Activated CD4-positive, alpha-beta T cell treated with anti-CD3 and anti-CD28 coated beads, Interleukin-2, amount 50 U/mL, for 1 hour (primary cell): Measurements from ENCODE around the gene DOK1.
"Not testable (repeated sequence)": the region's sequence is repeated elsewhere in the genome, so short reads cannot be mapped to it uniquely, and the experiment has no call there.

Source experiments
- DNase-seq: peaks from one replicate; pipeline ENCODE4 v3.0.0-alpha.2; 2020

Gene DOK1

GRCh38 chr2:74548900-74549826, 5.4 kb upstream of the DOK1 start:
- DNase-seq: no peak

- DNase-seq: no peak
Measured at GRCh38 chr2:74550231-74550630, 4.3 kb upstream of the DOK1 start.

DNA sequence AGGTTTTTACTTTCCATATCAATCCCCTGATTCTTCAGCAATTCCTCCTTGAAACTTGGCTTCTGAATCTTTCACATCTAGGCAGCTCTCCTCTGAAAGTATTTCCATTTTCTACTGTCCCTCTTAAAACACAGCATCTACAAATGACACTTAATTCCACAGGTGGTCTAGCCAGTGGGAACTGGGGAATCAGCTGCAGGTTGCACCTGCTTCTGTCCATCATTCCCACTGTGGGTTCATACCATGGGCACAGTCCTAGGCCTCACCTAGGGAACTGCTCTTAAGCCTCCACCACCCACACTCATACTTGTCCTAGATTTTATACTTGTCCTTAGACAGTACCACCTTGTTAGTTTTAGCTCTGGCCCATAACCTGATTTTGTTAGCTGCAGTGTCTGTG, 3.0 kb upstream of the DOK1 start:
- DNase-seq: no peak

GRCh38 chr2:74551942-74552913, 2.3 kb upstream of the DOK1 start:
- no peak for DNase-seq

DNA sequence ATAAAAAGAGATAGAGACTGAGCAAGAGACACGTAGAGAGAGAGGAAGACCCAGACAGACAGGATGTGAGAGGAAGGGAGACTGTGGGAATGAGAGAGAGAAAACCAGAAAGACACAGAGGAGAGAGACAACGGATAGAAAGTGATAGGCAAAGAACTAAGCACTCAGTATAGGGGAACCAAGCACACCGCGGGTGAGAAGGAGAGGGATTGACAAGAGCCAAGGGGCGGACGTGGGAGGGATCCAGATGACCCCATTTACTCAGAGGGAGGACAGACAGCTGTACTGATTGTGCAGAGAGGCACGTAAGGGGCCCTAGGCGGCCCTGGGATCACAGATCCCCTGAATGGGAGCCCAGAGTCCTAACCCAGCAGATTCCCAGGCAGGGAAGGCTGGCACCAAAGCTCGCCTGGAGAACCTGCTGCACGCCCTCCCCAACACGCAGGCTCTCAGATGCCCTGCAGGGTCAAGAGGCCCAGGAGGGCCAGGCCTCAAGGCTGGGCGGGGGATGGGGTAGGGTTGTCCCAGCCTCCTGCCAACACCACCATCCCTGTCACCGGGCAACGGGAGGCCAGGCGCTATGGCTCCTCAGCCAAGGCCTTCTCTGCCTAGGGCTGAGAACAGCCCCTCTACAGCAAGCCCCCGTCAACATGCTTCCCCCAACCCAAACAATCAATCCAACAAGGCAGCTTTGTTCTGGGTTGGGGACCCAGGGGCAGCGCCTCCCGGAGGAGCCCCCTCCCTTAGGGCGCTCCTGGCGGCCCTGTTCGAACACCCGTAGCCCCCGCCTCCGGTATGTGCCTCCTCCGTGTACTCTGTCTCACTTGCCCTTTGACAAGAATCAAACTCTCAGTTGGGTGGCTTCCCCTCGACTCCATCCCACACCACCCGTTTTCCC, 1.4 kb upstream of the DOK1 start:
- no peak for DNase-seq

DNA sequence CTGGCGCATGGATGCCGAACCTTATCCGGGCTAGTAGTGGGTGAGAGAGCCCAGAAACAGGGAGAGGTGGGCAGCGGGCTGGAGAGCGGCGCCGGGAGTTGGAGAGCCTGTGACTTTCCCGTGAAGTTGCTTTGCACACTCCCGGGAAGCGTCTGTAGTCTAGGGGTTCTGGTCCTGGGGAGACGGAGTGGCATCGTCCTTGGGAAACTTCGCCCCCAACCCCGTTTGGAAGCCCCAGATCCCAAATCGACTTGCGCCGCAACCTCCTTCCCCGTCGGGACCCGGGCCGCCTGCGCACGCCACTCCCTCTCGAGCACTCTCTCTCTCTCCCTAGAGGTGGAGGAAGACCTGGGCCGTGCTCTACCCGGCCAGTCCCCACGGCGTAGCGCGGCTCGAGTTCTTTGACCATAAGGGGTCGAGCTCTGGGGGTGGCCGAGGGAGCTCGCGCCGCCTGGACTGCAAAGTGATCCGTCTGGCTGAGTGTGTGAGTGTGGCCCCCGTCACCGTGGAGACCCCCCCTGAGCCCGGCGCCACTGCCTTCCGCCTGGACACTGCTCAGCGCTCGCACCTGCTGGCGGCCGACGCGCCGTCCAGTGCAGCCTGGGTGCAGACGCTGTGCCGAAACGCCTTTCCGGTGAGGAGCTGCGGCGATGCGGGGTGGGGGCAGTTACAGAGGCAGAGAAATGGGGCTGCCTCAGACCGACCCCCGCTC, 456 bp downstream of the DOK1 start:
- DNase-seq: peak; percentile 40

DNA sequence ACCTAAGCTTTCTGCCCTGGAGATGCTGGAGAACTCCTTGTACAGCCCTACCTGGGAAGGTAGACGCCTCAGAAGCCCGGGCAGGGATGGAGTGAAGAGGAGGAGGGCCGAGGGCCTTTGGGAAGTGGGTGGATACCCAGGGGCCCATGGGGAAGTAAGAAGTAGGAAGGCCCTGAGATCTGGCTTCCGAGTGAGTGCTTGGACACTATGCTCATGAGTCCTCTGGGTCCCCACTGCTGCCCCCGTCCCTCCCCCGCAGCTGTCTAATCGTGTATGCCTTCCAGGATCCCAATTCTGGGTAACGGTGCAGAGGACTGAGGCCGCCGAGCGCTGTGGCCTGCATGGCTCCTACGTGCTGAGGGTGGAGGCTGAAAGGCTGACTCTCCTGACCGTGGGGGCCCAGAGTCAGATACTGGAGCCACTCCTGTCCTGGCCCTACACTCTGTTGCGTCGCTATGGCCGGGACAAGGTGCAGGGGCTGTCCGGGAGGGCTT, 1.1 kb downstream of the DOK1 start:
- no peak for DNase-seq

GRCh38 chr2:74556159-74556558, 1.6 kb downstream of the DOK1 start:
- no peak for DNase-seq

DNA sequence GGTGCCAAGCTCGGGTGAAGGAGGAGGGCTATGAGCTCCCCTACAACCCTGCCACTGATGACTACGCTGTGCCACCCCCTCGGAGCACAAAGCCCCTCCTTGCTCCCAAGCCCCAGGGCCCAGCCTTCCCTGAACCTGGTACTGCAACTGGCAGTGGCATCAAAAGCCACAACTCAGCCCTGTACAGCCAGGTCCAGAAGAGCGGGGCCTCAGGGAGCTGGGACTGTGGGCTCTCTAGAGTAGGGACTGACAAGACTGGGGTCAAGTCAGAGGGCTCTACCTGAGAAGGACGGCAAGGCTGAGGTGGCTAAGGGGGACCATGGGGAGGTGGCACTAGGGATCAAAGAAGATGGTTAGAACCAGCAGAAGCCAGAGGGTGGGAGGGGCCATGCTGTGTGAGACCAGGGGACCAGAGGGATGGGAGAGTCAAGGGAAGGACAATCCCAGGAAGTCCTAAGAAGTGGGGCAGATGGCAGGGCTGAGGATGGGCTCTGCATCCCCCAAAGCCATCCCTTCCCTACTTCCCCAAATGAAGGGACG, 2.4 kb downstream of the DOK1 start:
- DNase-seq: no peak

DNA sequence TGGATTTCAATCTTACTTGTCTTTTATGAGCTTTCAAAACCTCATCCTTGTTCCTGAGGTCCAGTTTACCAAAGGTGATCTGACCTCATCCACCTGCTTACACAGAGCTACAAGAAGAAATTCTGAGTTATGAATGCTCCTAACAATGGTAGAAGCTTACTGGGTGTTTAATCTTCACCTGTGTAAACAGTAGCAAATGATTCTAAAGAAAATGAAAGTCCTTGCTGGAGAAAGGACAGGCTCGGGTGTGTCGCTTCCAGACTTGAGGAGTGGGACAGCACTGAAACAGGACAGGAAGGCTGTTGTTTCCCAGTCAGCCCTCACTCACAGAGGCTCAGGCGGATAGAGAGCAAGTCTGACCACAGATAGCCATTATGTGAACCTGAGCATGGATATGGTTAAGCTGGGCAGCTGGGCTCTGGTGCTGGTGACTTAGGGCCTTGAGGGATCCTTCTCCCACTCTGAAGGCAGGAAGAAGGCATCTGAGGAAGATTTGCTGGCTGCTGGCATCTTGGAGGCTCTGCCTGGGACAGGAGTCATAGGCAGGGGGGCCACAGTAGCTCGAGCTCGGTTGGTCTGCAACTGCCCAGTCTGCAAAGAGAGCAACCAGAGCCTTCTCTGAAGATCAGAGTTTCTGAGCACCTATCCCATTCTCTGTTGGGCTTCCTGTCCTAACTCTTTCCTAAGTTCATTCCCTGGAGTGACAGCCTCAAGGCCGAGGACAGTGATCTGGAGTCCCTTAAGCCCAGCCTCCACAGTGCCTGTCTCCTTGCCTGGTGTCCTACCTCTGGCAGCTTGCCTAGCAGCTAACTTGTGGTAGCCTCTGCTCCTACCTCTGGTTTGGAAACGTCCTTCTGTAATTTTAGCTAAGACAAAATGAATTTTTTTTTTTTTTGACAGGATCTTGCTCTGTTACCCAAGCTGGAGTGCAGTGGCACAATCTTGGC, 4.0 kb downstream of the DOK1 start:
- DNase-seq: no peak

DNA sequence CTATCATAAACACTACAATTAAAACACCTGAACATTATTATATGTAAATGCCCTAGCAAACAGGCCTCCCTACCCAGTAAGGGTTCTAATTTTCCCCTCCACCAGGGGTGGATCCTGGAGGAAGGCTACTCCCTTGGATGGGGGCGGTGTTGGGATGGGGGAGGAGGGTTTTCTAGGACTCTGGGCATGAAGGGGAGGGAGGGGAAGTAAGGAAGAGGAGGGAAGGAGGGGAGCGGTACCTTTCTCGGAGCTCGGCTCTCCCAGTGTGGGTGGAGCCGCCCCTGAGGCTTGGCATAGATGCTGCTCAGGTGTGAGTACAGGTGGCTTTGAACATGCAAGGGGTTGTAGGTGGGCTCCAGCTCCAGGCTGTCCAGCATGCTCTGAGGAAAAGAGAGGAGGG, 5.4 kb downstream of the DOK1 start:
- no peak for DNase-seq

GRCh38 chr2:74560591-74560990, 6.1 kb downstream of the DOK1 start:
- no peak for DNase-seq

- not testable (repeated sequence) for DNase-seq
Measured at GRCh38 chr2:74561022-74561421, 6.5 kb downstream of the DOK1 start.

DNA sequence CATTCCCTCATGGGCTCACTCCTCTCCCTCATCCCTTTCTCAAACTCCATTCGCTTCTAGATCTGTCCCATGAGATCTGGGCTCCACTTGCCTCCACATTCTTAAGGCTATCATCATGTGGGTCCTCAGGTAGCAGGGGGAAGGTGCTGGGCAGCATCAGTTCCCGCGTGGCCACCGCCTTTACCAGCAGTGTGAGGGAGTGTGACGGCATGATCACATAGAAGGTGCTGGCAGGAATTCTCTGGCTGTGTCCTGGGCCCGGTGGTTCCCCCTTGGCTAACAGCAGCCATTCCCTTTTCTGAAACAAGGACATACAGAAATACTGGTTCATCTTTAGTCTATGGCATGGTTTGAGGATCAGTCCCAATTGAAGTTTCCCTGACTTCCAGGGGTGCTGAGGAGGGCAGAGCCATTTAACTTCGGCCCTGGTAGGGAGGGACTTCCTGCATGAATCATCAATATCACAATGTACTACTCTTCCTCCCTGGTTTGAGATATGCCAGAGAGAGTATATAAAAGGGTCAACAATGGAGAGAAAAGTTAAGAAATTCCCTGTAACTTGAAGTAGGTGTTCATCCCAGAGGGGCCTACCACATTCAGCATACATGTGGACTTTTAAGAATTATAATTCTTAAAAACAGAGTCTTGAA, 7.7 kb downstream of the DOK1 start:
- no peak for DNase-seq

- no peak for DNase-seq
Measured at GRCh38 chr2:74564222-74564621, 9.7 kb downstream of the DOK1 start.

DNA sequence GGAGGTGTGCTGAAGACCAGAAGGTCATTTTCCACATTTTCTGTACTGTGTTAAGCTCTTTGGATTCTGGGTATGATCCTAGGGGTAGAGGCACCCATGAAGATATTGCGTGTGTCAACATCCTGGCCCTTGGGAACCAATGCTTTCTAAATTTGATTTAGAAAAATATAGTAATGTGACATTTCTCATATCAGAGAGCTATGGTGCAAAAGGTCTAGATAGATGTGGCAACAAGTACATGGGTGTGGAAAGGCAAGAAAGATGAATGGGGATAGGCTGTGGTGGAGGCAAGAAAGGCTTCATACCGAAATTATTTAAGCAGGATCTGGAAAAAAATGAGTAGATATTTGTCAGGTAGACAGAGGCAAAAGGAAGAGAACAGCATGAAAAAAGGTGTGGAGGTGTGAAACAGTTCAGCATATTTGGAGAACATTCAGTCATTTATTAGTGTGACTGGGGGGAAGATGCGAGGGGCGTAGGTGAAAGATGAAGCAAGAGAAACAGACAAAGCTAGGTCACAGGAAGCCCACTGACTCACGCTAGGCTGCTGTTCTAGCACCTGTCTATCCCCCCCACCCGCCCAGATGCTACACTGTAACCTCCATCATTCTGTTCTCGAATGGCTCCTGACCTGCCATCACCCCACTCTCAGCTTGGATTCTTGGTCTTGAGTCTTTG, 11.7 kb downstream of the DOK1 start:
- no peak for DNase-seq

GRCh38 chr2:74566754-74567085, 12.2 kb downstream of the DOK1 start:
- no peak for DNase-seq

DNA sequence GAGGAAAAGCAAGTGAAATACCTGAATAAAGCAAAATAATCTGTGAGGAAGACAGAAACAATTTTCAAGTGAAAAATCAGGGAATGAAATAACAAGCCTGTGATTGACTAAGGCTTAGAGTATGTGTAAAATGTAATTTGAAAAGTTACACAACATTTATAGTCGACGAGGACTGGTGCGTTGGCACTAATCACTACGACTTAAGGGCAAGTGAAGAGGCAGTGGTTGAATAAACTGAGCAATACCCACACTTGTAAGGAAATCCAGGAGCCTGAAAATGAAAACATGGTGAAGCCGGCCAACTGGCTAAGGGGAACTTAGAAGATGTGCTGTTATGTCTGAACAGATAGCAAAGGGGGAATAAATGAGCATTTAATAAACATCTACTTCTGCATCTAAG, 13.4 kb downstream of the DOK1 start:
- no peak for DNase-seq

- DNase-seq: no peak
Measured at GRCh38 chr2:74569686-74570085, 15.2 kb downstream of the DOK1 start.
